Breast epithelium (tissue), 4 donors: ENCODE data around the gene DDX6. TPM values are rescaled to one million over a fixed set of nuclear protein-coding genes. Genes with fewer than 3 reads are reported as not detected.

Experiments
- DNase-seq, 2 donors: peaks; one replicate each; pipeline ENCODE4 v3.0.0-alpha.2; 2019; ENCODE audit warnings: low spot score in 2 of 2
- H3K27ac ChIP-seq, 2 donors: fragments of 200-600 bp; sonication (generic) in 1 of 2; one replicate each; pipeline ENCODE4 v1.5.1; 2016 to 2019; ENCODE audit warnings: mild to moderate bottlenecking in 1 of 2
- H3K27me3 ChIP-seq, 2 donors: fragments of 200-600 bp; sonication (generic) in 1 of 2; one replicate each; pipeline versions ENCODE4 v1.5.1 to v1.6.0; 2017 to 2019; ENCODE audit warnings: control low read depth in 1 of 2, mild to moderate bottlenecking in 1 of 2
- H3K36me3 ChIP-seq: fragments of 200-600 bp; one replicate; pipeline ENCODE4 v1.5.1; 2019
- H3K4me1 ChIP-seq, 2 donors: fragments of 200-600 bp; sonication (generic); one replicate each; pipeline ENCODE4 v1.5.1; 2016 to 2019; ENCODE audit warnings: control low read depth in 1 of 2
- H3K4me3 ChIP-seq, 3 donors: fragments of 200-600 bp; sonication (generic); 1 replicate in 2 of 3; 2 replicates in 1 of 3; pipeline ENCODE4 v1.5.1; 2016 to 2019; ENCODE audit warnings: mild to moderate bottlenecking in 3 of 3, moderate library complexity in 2 of 3
- H3K9me3 ChIP-seq, 2 donors: fragments of 200-600 bp; sonication (generic) in 1 of 2; one replicate each; pipeline ENCODE4 v1.5.1; 2016 to 2019; ENCODE audit warnings: control low read depth in 1 of 2
- CTCF ChIP-seq, 3 donors: fragments of 450-650 bp; IDR thresholded peaks; one replicate each; pipeline ENCODE4 v1.5.1; 2016 to 2017; ENCODE audit warnings: antibody characterized with exemption in 3 of 3, mild to moderate bottlenecking in 3 of 3, moderate library complexity in 3 of 3
- POLR2A ChIP-seq: fragments of 450-650 bp; IDR thresholded peaks from one replicate; pipeline ENCODE4 v1.6.1; 2016; ENCODE audit warnings: antibody characterized with exemption, mild to moderate bottlenecking, moderate library complexity
- POLR2AphosphoS5 ChIP-seq, 3 donors: sonication (generic); formaldehyde crosslinking; IDR thresholded peaks; one replicate each; pipeline ENCODE4 v1.6.1; 2017; ENCODE audit warnings: antibody characterized with exemption in 3 of 3
- intact Hi-C: fragments of 100-400 bp; cut with DNase I; formaldehyde crosslinking; loops from one replicate; pipeline ENCODE4 v1.15.1; 2023; ENCODE audit warnings: low total_unique reads
- total RNA-seq, 3 donors: library from RNA; depleted of rRNA; stranded (reverse); fragments of >200 nt; gene quantifications; one replicate each; pipeline ENCODE4 v1.1.0, GENCODE V29; 2016

DDX6 gene
- total RNA-seq, 3 donors from 2014 or later = 82.6 to 136 (median 125) TPM

GRCh38 chr11:118705111-118705741 is 85.7 kb downstream of the DDX6 start:
- Histone ChIP-seq H3K4me1 (no peaks in the 10 kb centered on the region), H3K9me3 (peaks cover 0 to 6% of the 10 kb centered on the region in 2 donors), H3K36me3 (no peaks in the 10 kb centered on the region), H3K27me3 (no peaks in the 10 kb centered on the region), H3K4me3 (no peak overlapping the region), H3K27ac (no peak overlapping the region)
- intact Hi-C loops = no loop called here
- no peak for DNase-seq
- no peak for TF ChIP-seq CTCF (IDR thresholded peaks at IDR 0.05)
- no peak for TF ChIP-seq POLR2A
- no peak for TF ChIP-seq POLR2AphosphoS5 (IDR thresholded peaks at IDR 0.05)

GRCh38 chr11:118703563-118704106 is 87.3 kb downstream of the DDX6 start:
- intact Hi-C loops = no loop called here
- DNase-seq = no peak
- Histone ChIP-seq H3K36me3 (no peaks in the 10 kb centered on the region), H3K27me3 (no peaks in the 10 kb centered on the region), H3K9me3 (peaks cover 0 to 6% of the 10 kb centered on the region in 2 donors), H3K4me1 (no peaks in the 10 kb centered on the region), H3K4me3 (no peak overlapping the region), H3K27ac (no peak overlapping the region)
- no peak for TF ChIP-seq POLR2AphosphoS5 (IDR thresholded peaks at IDR 0.05)
- TF ChIP-seq CTCF (IDR thresholded peaks at IDR 0.05) = no peak
- no peak for TF ChIP-seq POLR2A

- TF ChIP-seq CTCF (IDR thresholded peaks at IDR 0.05) = no peak
- no peak for TF ChIP-seq POLR2AphosphoS5 (IDR thresholded peaks at IDR 0.05)
- no peak for TF ChIP-seq POLR2A
- Histone ChIP-seq H3K36me3 (no peaks in the 10 kb centered on the region), H3K4me3 (no peak overlapping the region), H3K27me3 (no peaks in the 10 kb centered on the region), H3K27ac (no peak overlapping the region), H3K9me3 (peaks cover 0 to 6% of the 10 kb centered on the region in 2 donors), H3K4me1 (no peaks in the 10 kb centered on the region)
- intact Hi-C loops = loop anchor here (10.0 kb wide), 1 partner anchor 255 kb away; the partner anchor contains the start of gene UPK2
- no peak for DNase-seq
Observed at GRCh38 chr11:118699506-118700220, 91.3 kb downstream of the DDX6 start.

Other genes with a start within 250 kb of the DDX6 start
- gene IFT46, start 225.2 kb downstream of the DDX6 start, total RNA-seq = 10 to 100 TPM; 24.3 to 45.9 (median 33.4) TPM
- 10 to 100 TPM; 94.1 to 99.1 (median 98.6) TPM for gene ARCN1, start 218.8 kb downstream of the DDX6 start, total RNA-seq
- 100 to 1,000 TPM; 104 to 150 (median 109) TPM for gene PHLDB1, start 183.5 kb downstream of the DDX6 start, total RNA-seq
- gene TREH, start 111.5 kb downstream of the DDX6 start, total RNA-seq = not detected
- not detected for gene CXCR5, start 92.7 kb upstream of the DDX6 start, total RNA-seq
- 10 to 100 TPM; 13.2 to 15.4 (median 13.3) TPM for gene BCL9L, start 134.8 kb upstream of the DDX6 start, total RNA-seq
- not detected for gene UPK2, start 165.1 kb upstream of the DDX6 start, total RNA-seq
- not detected for gene FOXR1, start 180.6 kb upstream of the DDX6 start, total RNA-seq
- 10 to 100 TPM; 42.9 to 75.4 (median 71.1) TPM for gene CENATAC, start 207.0 kb upstream of the DDX6 start, total RNA-seq
- 1,000 to 10,000 TPM; 1,984 to 3,403 (median 2,926) TPM for gene RPS25, start 227.2 kb upstream of the DDX6 start, total RNA-seq
- 10 to 100 TPM; 52.6 to 63.7 (median 60.0) TPM for gene TRAPPC4, start 227.6 kb upstream of the DDX6 start, total RNA-seq
- 10 to 100 TPM; 21.8 to 25.9 (median 25.3) TPM for gene SLC37A4, start 239.7 kb upstream of the DDX6 start, total RNA-seq